ENCODE results near the gene POLD1. TPM values are rescaled to one million over a fixed set of nuclear protein-coding genes. Genes with fewer than 3 reads are reported as not detected.

Gene POLD1
- total RNA-seq, 1 experiment from 2014 or later, result 31.9 TPM

DNA sequence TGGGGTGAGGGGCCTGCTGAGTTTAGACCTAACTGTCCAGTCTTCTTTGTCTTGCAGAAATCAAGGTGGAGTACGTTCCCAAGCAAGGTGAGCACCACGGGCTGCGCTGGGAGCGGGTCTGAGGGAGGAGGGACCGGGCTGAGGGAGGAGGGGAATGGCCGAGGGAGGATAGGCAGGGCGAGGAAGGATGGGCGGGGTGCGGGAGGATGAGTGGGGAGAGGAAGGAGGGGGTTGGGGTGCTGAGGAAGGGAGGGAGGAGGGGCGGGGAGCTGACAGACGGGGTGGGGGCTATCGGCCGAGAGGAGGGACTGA, 67.0 kb downstream of the POLD1 start:
- CTCF ChIA-PET, result no interaction called here
- Mint-ChIP-seq H3K9me3 (ENCODE audit: unreplicated experiment) (peaks cover 5% of the 10 kb centered on the region), H3K4me3 (ENCODE audit: unreplicated experiment) (no peak overlapping the region), H3K36me3 (ENCODE audit: insufficient read depth, unreplicated experiment) (no peaks in the 10 kb centered on the region), H3K27ac (ENCODE audit: low read depth, unreplicated experiment) (no peak overlapping the region), H3K27me3 (ENCODE audit: insufficient read depth, unreplicated experiment) (peaks cover 9% of the 10 kb centered on the region), H3K4me1 (ENCODE audit: insufficient read depth, unreplicated experiment) (no peaks in the 10 kb centered on the region)
- POLR2A ChIA-PET, result no interaction called here
- no TSS peak for BruUV-seq (replicated peaks)
- TF ChIP-seq, protein P1, sequence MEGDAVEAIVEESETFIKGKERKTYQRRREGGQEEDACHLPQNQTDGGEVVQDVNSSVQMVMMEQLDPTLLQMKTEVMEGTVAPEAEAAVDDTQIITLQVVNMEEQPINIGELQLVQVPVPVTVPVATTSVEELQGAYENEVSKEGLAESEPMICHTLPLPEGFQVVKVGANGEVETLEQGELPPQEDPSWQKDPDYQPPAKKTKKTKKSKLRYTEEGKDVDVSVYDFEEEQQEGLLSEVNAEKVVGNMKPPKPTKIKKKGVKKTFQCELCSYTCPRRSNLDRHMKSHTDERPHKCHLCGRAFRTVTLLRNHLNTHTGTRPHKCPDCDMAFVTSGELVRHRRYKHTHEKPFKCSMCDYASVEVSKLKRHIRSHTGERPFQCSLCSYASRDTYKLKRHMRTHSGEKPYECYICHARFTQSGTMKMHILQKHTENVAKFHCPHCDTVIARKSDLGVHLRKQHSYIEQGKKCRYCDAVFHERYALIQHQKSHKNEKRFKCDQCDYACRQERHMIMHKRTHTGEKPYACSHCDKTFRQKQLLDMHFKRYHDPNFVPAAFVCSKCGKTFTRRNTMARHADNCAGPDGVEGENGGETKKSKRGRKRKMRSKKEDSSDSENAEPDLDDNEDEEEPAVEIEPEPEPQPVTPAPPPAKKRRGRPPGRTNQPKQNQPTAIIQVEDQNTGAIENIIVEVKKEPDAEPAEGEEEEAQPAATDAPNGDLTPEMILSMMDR (IDR thresholded peaks at IDR 0.05; ENCODE audit: unreplicated experiment), result no peak
- no peak for DNase-seq (ENCODE audit: unreplicated experiment)
- intact Hi-C loops (cut with micrococcal nuclease), result no loop called here

DNA sequence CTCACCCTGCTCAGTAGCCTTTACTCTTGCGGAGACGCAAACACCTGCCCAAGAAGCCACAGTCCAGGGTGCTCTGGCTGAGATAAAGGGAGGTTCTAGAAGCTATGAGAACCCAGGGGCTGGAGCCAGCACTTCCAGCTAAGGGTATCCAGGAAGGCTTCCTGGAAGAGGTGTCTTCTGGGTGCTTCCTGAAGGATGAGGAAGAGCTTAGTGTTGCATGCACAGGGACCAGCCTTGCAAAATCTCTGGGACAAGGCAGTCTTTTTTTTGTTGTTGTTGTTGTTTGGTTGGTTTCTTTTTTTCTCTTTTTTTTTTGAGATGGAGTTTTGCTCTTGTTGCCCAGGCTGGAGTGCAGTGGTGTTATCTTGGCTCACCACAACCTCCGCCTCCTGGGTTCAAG, 69.1 kb downstream of the POLD1 start:
- no peak overlapping the region for H3K4me3 Mint-ChIP-seq (ENCODE audit: unreplicated experiment)
- no peaks in the 10 kb centered on the region for H3K36me3 Mint-ChIP-seq (ENCODE audit: insufficient read depth, unreplicated experiment)
- TF ChIP-seq, protein P1 (IDR thresholded peaks at IDR 0.05; ENCODE audit: unreplicated experiment), result no peak
- ChIA-PET CTCF (interaction anchor here (0.5 to 0.6 kb wide), 2 partner anchors 36 to 198 kb away, joined by 3 read pairs; no protein-coding TSS in a partner anchor), POLR2A (interaction anchor here (0.7 kb wide), 1 partner anchor 22 kb away, joined by 3 read pairs; no protein-coding TSS in a partner anchor)
- no peak overlapping the region for H3K27ac Mint-ChIP-seq (ENCODE audit: low read depth, unreplicated experiment)
- no TSS peak for BruUV-seq (replicated peaks)
- H3K27me3 Mint-ChIP-seq (ENCODE audit: insufficient read depth, unreplicated experiment), result peaks cover 24% of the 10 kb centered on the region
- intact Hi-C loops (cut with micrococcal nuclease), result no loop called here
- H3K4me1 Mint-ChIP-seq (ENCODE audit: insufficient read depth, unreplicated experiment), result no peaks in the 10 kb centered on the region
- H3K9me3 Mint-ChIP-seq (ENCODE audit: unreplicated experiment), result peaks cover 14% of the 10 kb centered on the region
- DNase-seq (ENCODE audit: unreplicated experiment), result no peak

DNA sequence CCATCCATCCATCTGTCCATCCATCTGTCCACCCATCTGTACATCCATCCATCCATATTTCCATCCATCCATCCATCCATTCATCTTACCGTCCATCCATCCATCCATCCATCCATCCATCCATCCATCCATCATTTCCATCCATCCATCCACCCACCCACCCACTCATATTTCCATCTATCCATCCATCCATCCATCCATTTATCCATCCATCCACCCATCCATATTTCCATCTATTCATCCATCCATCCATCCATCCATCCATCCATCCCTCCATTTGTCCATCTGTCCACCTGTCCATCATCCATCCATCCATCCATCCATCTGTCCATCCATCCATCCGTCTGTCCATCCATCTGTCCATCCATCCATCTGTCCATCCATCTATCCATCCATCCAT, 71.8 kb downstream of the POLD1 start:
- no peaks in the 10 kb centered on the region for H3K36me3 Mint-ChIP-seq (ENCODE audit: insufficient read depth, unreplicated experiment)
- peaks cover 14% of the 10 kb centered on the region for H3K9me3 Mint-ChIP-seq (ENCODE audit: unreplicated experiment)
- intact Hi-C loops (cut with micrococcal nuclease), result no loop called here
- ChIA-PET POLR2A (no interaction called here), CTCF (no interaction called here)
- no peaks in the 10 kb centered on the region for H3K4me1 Mint-ChIP-seq (ENCODE audit: insufficient read depth, unreplicated experiment)
- H3K27me3 Mint-ChIP-seq (ENCODE audit: insufficient read depth, unreplicated experiment), result peaks cover 24% of the 10 kb centered on the region
- BruUV-seq (replicated peaks), result no TSS peak
- no peak overlapping the region for H3K4me3 Mint-ChIP-seq (ENCODE audit: unreplicated experiment)
- H3K27ac Mint-ChIP-seq (ENCODE audit: low read depth, unreplicated experiment), result no peak overlapping the region
- no peak for DNase-seq (ENCODE audit: unreplicated experiment)
- TF ChIP-seq, protein P1 (IDR thresholded peaks at IDR 0.05; ENCODE audit: unreplicated experiment), result no peak

DNA sequence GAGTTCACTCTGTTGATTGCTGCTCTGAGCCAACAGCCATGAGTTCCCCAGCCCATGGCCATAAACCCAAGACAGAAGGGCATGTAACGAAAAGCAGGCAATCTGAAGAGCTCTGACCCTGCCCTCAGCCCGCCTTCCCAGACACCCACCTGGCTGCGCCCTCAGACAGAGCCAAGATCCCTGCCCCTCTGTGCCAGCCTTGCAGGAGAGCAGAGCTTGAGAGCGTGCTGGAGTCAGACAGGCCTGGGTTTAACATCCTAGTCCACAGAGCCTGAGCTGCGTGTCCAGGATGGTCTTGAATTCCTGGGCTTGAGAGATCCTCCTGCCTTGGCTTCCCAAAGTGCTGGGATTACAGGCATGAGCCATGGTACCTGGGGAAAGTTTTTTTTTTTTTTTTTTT, 73.2 kb downstream of the POLD1 start:
- no TSS peak for BruUV-seq (replicated peaks)
- TF ChIP-seq, protein P1 (IDR thresholded peaks at IDR 0.05; ENCODE audit: unreplicated experiment), result no peak
- Mint-ChIP-seq H3K9me3 (ENCODE audit: unreplicated experiment) (peaks cover 14% of the 10 kb centered on the region), H3K4me3 (ENCODE audit: unreplicated experiment) (no peak overlapping the region), H3K4me1 (ENCODE audit: insufficient read depth, unreplicated experiment) (no peaks in the 10 kb centered on the region), H3K36me3 (ENCODE audit: insufficient read depth, unreplicated experiment) (no peaks in the 10 kb centered on the region), H3K27ac (ENCODE audit: low read depth, unreplicated experiment) (no peak overlapping the region), H3K27me3 (ENCODE audit: insufficient read depth, unreplicated experiment) (peaks cover 24% of the 10 kb centered on the region)
- CTCF ChIA-PET, result interaction anchor here (1.0 to 1.3 kb wide), 2 partner anchors 88 to 100 kb away, joined by 3 to 4 read pairs; no protein-coding TSS in a partner anchor
- POLR2A ChIA-PET, result interaction anchor here (0.5 to 1.0 kb wide), 2 partner anchors 74 to 110 kb away, joined by 3 read pairs; no protein-coding TSS in a partner anchor
- no peak for DNase-seq (ENCODE audit: unreplicated experiment)
- intact Hi-C loops (cut with micrococcal nuclease), result no loop called here

All from MCF 10A (cell line).